ELR (cell line): ENCODE measurements around the gene IFNGR2.
A peak's percentile ranks its signal among the peaks of the same experiment; 100 is the strongest.
"Not testable (repeated sequence)": the region's sequence is repeated elsewhere in the genome, so short reads cannot be mapped to it uniquely, and the experiment has no call there.

Experiments
- DNase-seq: peaks from one replicate; pipeline ENCODE4 v3.0.0-alpha.2; 2015; ENCODE audit warnings: low read depth

The IFNGR2 gene

DNA sequence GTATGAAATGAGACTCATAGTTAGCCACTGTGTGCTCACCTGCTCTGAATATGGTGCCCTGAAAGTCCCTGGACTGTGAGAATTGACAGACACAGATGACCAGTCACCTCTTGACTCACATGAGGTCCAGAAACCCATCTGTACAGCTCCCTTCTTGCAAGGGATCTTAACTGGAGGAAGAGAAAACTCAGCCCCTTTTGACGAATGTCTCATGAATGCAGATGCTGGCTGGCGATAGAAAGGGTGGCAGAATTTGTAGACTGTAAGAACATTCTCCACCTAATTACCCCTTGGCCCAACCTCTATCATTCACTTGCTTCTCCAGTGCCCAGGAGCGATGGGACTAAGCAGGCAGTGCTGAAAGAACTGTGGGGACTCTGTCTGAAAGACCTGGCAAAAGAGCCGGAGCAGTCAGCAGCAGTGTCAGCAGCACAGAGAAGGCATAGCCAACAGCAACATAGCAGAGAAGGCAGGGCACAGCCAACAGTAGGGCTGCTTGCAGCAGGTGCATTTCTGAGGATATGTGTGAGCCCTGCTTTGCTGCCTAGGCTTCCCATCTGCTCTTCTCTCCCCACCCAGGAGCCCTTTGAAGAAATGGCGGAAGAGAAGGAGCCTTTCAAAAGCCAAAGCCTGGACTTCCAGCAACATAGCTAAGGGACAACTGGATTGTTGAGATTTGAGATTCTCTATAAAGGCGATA, 25.8 kb upstream of the IFNGR2 start:
- no peak for DNase-seq

DNA sequence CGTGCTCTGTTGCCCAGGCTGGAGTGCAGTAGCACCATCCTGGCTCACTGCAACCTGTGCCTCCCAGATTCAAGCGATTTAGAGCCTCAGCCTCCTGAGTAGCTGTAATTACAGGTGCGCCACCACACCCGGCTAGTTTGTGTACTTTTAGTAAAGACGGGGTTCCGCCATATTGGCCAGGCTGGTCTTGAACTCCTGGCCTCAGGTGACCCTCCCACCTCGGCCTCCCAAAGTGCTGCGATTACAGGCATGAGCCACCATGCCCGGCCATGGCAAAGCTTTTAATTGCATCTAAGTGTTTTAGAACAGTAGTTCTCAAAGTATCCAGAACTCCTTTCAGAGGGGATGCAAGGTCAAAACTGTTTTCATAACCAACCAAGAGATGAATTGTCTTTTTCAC, 25.1 kb upstream of the IFNGR2 start:
- no peak for DNase-seq

DNA sequence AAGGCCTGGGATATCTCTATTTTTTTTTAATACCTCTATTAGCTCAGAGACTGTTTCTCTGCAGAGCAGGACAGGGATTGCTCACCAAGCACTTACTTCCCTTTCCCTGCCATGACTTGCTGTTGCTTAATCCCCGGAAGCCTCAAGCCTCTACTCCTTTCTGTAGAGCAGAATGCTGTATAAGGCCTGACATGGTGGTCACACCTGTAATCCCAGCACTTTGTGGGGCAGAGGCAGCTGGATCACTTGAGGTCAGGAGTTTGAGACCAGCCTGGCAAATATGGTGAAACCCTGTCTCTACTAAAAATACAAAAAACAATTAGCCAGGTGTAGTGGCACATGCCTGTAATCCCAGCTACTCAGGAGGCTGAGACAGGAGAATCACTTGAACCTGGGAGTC, 23.3 kb upstream of the IFNGR2 start:
- peak; percentile 90 for DNase-seq

DNA sequence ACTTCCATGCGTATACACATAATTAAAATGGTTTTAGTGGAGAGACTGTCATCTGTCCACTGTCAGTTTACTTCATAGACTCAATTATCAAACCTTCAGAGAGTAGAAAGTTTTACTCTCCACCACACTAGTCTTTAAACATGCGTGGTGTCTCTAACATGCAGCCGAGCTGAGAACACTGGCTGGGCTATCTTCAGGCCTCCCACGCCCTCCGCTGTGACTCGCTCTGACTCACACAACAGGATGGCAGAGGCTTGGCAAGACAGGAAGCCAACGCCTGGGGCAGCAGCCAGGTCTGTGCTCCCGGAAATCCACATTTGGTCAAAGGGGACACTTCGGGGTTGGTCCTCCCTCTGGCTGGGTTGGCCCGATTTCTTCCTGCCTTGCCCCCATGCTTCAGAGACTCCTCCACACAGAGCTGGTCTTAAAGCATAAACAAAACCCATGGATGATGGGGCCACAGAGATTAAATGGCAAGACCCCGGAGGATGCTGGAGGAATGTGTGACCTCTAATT, 22.7 kb upstream of the IFNGR2 start:
- DNase-seq, result peak; percentile 98

DNA sequence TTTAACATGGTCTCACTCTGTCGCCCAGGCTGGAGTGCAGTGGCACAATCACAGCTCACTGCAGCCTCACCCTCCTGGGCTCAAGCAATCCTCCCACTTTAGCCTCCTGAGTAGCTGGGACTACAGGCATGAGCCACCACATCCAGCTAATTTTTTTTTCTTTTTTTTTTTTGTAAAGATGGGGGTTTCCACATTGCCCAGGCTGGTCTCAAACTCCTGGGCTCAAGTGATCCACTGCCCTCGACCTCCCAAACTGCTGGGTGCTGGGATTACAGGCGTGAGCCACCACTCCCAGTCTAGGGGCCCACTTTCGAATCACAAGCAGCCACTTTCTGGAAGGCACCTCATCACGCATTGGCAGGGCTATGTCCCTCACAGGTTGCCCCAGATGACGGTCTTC, 21.8 kb upstream of the IFNGR2 start:
- DNase-seq, result not testable (repeated sequence)

DNA sequence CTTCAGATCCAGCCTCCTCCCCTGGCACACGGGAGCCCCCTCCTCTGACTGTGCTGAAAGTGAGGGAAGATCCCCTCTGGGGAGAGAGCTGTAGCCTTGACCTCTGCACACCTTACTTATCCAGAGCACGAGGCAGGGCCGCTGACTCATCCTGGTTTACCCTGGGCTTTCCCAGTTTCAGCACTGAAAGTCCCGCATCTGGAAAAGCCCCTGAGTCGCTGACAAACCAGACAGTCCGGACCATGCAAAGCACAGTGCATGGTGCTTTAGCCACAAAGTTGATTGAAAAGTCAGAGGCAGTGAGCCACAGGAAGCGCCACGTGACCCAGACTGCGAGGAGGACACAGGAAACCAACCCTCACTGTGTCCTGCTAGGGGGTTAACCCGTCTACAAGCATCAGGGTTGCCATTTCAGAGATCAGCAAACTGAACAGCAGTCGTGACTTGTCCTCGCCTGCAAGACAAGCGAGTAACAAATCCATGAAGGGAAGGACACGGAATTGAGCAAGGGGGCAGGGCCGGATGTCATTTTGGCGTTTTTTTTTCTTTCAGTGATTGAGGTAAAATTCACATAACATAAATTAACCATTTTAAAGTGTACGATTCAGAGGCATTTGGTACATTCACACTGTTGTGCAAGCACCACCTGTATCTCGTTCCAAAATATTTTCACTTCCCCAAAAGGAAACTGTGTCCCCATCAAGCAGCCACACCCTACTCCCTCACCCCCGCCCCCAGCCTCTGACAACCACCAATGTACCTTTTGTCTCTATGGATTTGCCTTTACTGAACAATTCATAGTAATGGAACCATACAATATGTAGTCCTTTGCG, 19.9 kb upstream of the IFNGR2 start:
- DNase-seq, result peak; percentile 94

DNA sequence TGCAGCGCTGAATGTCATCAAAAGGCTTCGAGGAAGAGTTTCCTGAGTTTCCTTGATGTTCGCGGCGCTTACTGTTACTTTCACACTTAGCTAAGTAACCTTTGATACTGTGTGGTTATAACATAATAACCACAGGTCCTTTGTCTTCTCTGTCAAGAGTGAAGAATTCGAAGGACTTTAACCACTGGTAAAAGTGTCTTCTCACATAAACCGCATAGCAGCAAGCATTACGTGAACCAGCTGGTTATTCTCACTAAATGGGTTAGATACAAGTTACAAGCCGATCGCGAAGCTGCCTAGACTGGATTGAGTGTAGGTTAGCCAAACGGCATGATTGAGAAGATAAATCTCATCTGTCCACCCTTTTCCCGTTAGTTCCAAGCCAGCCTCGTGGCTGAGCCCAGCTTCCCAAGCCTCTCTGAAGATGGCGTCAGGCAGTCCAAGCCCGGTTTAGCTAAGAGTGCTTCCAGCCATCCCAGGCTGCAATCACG, 18.3 kb upstream of the IFNGR2 start:
- no peak for DNase-seq

DNA sequence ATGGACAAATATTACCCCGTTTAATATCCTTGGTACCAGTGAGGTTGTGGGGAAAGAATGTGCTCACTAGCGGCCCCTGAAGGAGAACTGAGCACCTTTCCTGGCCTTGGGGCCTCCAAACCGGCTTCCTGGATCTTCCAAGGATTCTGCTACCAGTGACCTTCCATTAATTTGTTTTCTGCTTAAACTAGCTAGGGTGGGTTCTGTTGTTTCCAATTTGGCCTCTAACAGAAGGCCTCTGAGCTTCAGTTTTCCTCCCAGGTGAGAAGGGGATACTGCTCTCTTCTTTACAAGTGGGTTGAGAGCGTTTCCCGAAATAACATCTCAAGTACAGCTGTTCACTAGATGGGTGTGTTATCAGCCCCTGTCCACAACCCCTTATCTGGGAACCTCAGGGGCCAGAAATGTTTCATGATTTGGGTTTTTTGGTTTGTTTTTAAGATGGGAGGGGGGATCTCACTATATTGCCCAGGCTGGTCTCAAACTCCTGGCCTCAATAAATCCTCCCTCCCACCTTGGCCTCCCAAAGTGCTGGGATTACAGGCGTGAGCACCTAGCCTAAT, 16.9 kb upstream of the IFNGR2 start:
- peak; percentile 31 for DNase-seq

DNA sequence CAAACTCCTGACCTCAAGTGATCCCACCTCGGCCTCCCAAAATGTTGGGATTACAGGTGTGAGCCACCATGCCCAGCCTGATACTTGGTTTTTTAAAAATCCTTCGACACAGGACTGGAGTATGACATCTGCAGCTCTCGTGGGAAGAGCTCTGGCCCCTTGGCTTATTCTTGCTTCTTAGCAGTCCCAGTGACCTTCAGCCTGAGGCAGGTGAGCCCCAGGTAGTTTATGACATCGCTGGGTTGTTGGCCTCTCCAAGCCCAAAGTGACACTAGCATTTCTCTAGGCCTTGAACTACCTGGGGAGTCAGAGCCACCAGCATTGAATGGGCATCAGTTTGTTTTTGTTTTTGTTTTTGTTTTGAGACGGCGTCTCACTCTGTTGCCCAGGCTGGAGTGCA, 15.9 kb upstream of the IFNGR2 start:
- DNase-seq, result no peak

DNA sequence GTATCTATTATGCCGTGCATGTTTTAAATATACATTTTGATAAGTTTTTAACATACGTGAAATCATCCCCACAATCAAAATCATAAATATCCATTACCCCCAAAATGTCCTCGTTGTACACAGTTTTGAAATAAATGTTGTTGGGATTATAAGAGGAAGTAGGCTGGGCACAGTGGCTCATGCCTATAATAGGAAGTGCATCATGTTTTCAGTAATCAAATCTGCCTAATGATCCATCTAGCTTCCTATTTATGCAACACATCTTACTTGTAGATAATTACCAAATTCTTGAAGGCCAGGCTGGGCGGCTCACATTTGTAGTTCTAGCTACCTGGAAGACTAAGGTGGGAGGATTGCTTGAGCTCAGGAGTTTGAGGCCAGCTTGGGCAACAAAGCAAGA, 15.0 kb upstream of the IFNGR2 start:
- no peak for DNase-seq

DNA sequence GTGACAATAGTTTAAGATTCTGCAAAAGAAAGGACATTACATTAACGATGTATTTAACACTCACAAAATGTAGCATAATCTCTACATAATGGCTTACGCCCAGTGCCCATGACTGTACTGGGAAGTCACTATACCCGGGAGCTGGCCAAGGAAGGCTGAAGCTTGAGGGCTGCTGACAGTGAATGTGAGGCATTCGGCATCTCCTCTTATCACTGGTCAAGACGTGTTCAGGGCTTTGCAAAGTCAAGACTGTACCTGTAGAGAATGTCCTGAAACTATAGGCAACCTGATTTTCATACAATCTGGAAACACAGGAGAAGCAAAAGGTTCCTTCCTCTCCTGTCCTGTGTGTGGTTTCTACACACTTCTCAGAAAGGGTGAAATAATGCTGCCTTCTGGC, 12.7 kb upstream of the IFNGR2 start:
- no peak for DNase-seq

DNA sequence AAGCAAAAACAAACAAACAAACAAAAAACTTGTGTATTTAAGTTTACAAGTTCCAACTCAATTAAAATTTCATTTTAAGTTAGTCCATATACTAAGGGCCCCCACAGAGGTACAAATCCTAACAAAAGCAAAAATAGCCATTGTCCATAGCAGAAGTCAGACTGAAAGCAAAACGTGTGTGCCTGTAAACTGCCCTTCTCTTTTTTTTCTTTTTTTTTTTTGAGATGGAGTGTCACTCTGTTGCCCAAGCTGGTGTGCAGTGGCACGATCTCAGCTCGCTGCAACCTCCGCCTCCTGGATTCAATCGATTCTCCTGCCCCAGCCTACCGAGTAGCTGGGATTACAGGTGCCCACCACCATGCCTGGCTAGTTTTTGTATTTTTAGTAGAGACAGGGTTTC, 11.6 kb upstream of the IFNGR2 start:
- no peak for DNase-seq

DNA sequence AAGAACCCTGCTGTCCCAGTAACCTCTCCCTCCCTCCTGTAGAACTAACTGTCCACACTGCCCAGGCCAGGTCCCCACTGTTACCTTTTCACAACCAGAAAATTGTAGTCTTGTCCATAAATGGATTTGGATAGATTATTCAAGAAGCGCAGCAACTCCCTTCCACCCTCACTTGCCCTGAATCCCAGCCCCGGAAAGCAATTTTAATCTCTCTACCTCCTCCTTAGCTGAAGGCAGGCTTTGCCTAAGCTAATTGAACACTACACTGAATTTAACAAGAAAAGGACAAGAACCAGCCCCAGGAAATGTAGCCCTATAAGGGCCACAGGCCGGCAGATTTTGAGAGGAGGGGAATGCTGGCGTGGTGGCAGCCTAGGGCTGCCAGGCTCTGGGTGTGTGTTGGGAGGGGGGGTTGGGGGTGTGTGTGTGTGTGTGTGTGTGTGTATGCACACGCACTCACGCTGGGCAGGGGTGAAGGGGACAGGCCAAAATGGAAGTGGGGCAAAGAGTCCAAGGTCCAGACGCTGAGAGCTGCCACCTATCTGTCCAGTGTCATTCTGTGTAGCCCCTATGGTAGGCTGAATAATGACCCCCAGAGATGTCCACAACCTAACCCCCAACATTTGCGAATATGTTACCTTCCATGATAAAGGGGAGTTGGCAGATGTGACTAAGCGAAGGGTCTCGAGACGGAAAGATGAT, 10.8 kb upstream of the IFNGR2 start:
- no peak for DNase-seq

DNA sequence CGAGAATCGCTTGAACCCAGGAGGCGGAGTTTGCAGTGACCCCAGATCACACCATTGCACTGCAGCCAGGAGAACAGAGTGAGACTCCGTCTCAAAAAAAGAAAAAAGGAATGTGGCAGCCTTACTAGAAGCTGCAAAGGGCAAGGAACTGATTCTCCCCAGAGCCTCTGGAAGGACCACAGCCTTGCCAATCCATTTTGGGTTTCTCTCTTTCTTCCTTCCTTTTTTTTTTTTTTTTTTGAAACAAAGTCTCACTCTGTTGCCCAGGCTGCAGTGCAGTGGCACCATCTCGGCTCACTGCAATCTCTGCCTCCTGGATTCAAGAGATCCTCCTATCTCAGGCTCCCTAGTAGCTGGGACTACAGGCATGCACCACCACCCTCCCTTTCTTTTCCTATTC, 9.9 kb upstream of the IFNGR2 start:
- no peak for DNase-seq

DNA sequence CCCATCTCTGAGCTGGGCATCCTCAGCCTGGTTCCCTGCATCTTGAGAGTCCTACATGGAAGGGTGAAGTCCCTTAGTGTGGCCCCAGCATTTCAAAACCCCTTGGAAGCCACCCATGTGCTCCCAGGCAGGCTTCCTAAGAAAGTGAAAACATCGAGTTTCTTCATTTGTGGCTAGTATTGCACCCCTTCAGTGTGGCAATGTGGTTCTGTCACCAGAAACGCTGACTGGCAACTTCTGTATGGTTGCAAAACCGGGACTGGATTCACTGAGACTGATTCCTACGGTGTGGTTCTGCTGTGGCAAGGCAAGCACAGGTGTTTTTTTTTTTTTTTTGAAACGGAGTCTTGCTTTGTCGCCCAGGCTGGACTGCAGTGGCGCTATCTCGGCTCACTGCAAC, 9.0 kb upstream of the IFNGR2 start:
- DNase-seq, result no peak

DNA sequence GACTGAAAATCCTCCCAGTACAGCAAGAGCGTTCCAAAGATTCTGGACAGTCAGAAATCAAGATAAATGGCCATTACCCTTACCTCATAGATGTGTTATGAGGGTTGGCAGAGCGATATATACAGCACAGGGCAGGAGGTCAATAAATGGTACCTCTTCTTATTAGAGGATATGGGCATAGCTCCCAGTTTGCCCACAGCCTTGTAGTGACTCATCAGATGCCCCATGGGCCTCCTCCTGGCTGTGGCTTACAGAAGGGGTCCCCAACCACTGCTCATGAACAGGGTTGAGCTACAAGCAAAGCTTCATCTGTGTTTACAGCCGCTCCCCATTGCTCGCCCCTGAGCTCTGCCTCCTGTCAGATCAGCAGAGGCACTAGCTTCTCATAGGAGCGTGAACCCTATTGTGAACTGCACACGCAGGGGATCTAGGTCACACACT, 7.3 kb upstream of the IFNGR2 start:
- peak; percentile 42 for DNase-seq

DNA sequence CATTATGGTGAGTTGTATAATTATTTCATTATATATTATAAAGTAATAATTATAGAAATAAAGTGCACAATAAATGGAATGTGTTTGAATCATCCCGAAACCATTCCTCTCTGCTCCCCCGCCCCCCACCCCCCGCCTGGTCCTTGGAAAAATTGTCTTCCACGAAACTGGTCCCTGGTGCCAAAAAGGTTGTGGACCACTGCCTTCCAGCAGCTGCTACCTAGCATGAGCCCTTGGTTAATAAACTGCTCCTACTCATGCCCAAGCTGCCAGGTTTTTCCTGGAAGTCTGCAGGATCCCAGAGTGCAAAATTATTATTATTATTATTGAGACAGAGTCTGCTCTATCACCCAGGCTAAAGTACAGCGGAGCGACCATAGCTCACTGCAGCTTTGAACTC, 6.8 kb upstream of the IFNGR2 start:
- DNase-seq, result no peak

DNA sequence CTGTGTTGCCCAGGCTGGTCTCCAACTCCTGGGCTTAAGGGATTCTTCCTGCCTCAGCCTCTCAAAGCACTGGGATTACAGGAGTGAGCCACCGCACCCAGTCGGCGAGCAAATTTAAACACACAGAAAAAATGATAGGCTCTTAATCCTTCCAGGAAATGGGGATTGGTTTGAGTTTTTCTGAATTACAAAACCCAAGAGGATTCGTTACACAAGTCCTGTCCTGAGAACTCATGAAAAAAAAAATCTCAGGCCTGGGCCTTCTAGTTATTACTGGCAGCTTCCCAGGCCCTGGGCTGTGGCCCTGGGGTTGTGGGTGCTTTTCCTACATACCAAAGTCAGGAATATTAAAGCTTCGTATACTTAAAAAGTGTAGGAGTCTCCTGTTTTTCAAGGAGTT, 6.3 kb upstream of the IFNGR2 start:
- DNase-seq, result no peak

DNA sequence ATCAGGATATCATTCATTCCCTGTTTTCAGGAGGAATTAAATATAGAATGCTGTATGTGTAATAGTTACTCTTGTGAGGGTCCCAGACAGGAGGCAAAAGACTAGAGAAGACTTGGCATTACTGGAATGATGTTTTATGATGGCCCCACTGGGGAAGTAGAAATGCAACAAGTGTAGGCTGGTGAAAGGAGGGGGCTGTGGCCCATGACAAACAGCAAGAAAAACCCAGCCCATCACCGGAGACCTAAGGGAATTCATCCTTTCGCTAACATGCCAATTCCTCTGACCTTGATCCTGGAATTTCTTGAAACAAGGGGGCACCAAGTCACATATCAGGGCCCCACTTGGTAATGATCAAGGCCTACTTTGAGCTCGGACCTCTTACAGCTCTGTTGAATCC, 5.5 kb upstream of the IFNGR2 start:
- no peak for DNase-seq

DNA sequence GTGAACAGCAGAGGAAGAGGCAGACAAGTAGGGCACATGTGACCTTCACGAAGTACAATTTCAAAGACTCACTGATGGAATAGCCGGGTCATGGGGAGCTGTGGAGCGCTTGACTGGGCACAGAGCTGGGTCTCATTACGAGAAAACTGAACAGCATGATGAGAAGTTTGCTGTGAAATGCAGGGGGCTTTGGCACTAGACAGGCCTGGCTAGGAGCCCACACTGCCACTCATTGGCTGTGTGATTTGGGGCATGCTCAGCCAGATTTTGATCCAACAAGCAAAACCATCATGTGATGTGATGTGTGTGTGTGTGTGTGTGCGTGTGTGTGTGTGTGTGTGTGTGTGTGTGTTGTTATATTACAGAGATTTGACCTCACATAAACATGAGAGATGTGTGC, 4.9 kb upstream of the IFNGR2 start:
- no peak for DNase-seq

DNA sequence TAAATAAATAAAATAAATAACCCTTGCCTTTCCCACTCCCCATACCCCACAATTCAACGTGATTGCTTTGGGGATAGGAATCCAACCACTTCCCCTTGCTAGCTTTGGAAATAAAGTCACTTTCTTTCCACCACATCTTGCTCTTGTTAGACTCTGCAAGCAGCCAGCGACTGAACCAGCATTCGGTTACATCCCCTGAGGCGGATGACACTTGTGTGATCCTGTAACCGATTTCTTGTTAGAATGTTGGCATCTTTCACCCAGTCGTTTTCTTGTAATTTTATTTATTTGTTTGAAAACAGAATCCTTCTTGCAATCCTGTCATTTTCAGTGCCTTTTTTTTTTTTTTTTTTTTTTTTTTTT, 1.6 kb upstream of the IFNGR2 start:
- DNase-seq, result peak; percentile 69
